ENCODE measurements around the gene ZNF791.
"Not testable (repeated sequence)": the region's sequence is repeated elsewhere in the genome, so short reads cannot be mapped to it uniquely, and the experiment has no call there.

The ZNF791 gene

GRCh38 chr19:12610540-12611360 is at the start of gene ZNF791, which contains the start of gene ZNF490:
Gene ZNF791, plus strand, starts transcription at chr19:12610920. Its CDS starts 160 bp downstream, at chr19:12611080.
Gene ZNF490, minus strand, starts transcription at chr19:12610813. Its CDS starts 133 bp downstream, at chr19:12610680.
- H3K9ac ChIP-seq = peak within 1 kb of the TSS; percentile 54
- peak within 1 kb of the TSS; percentile 90 for H3K27ac ChIP-seq
- H3K4me3 ChIP-seq (ENCODE audit: low read depth, low read length) = peak within 1 kb of the TSS; percentile 98
- H3K4me2 ChIP-seq (ENCODE audit: low read length) = peak within 1 kb of the TSS; percentile 93
- no peaks in the 10 kb centered on the region for H3K36me3 ChIP-seq (ENCODE audit: control insufficient read depth, insufficient read depth, low read length)
- H3K27me3 ChIP-seq (ENCODE audit: control insufficient read depth, insufficient read depth, low read length) = no peaks in the 10 kb centered on the region
- H3K79me2 ChIP-seq = peaks cover 35% of the 10 kb centered on the region
- H3K9me3 ChIP-seq (ENCODE audit: control insufficient read depth, low read length) = no peaks in the 10 kb centered on the region
- peak within 1 kb of the TSS; percentile 84 for H2AFZ ChIP-seq
- TF ChIP-seq CTCF (IDR thresholded peaks at IDR 0.05) = peak; percentile 23
- H3K4me1 ChIP-seq = peaks cover 3% of the 10 kb centered on the region

DNA sequence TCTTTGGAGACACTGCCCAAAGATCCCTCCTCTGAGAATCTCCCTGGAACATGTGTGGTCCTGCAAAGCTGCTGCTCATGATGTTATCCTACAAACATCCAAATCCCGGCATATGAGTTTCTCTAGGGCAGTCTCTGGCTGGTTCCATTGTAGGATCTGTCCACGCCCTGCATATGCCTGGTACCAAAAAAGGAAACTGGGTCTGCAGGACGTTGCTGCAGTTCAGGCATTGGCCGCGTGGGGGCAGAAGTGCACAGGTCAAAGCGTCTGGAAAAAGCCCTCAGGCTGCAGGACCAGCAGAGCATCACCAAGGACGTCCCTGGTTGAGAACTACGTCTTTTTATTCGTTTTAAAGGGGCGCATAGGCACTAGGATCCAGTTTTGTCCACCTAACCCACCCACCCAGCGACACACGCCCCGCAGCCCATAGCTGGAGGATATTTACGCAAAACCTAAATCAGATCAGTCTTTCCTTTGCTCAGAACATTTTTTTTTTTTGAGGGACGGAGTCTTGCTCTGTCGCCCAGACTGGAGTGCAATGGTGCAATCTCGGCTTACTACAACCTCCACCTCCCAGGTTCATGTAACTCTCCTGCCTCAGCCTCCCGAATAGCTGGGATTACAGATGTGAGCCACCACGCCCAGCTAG is 46.6 kb upstream of the ZNF791 start:
- Histone ChIP-seq H3K27me3 (ENCODE audit: control insufficient read depth, insufficient read depth, low read length) (no peaks in the 10 kb centered on the region), H2AFZ (peak overlapping the region; percentile 7), H3K4me1 (no peaks in the 10 kb centered on the region), H3K9me3 (ENCODE audit: control insufficient read depth, low read length) (no peaks in the 10 kb centered on the region), H3K36me3 (ENCODE audit: control insufficient read depth, insufficient read depth, low read length) (no peaks in the 10 kb centered on the region), H3K9ac (no peak overlapping the region), H3K27ac (no peak overlapping the region), H3K4me3 (ENCODE audit: low read depth, low read length) (no peak overlapping the region), H3K4me2 (ENCODE audit: low read length) (no peak overlapping the region), H3K79me2 (no peaks in the 10 kb centered on the region)
- TF ChIP-seq CTCF (IDR thresholded peaks at IDR 0.05) = peak; percentile 96

DNA sequence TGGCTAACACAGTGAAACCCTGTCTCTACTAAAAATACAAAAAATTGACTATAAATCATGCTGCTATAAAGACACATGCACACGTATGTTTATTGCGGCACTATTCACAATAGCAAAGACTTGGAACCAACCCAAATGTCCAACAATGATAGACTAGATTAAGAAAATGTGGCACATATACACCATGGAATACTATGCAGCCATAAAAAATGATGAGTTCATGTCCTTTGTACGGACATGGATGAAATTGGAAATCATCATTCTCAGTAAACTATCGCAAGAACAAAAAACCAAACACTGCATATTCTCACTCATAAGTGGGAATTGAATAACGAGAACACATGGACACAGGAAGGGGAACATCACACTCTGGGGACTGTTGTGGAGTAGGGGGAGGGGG is 44.3 kb upstream of the ZNF791 start:
- not testable (repeated sequence) for H3K9ac ChIP-seq; H3K79me2 ChIP-seq; H3K27ac ChIP-seq; H3K27me3 ChIP-seq (ENCODE audit: control insufficient read depth, insufficient read depth, low read length); H3K9me3 ChIP-seq (ENCODE audit: control insufficient read depth, low read length); H3K36me3 ChIP-seq (ENCODE audit: control insufficient read depth, insufficient read depth, low read length); H3K4me3 ChIP-seq (ENCODE audit: low read depth, low read length); H3K4me2 ChIP-seq (ENCODE audit: low read length); H2AFZ ChIP-seq; H3K4me1 ChIP-seq

GRCh38 chr19:12567951-12568350 is 42.8 kb upstream of the ZNF791 start:
- H3K4me1 ChIP-seq = no peaks in the 10 kb centered on the region

More at GRCh38 chr19:12567951-12568350, 42.8 kb upstream of the ZNF791 start:
- no peaks in the 10 kb centered on the region for H3K79me2 ChIP-seq
- no peak overlapping the region for H3K4me2 ChIP-seq (ENCODE audit: low read length)
- H2AFZ ChIP-seq = no peak overlapping the region
- no peaks in the 10 kb centered on the region for H3K27me3 ChIP-seq (ENCODE audit: control insufficient read depth, insufficient read depth, low read length)
- no peak for TF ChIP-seq CTCF (IDR thresholded peaks at IDR 0.05)
- H3K9me3 ChIP-seq (ENCODE audit: control insufficient read depth, low read length) = no peaks in the 10 kb centered on the region
- no peak overlapping the region for H3K9ac ChIP-seq
- no peak overlapping the region for H3K4me3 ChIP-seq (ENCODE audit: low read depth, low read length)
- no peaks in the 10 kb centered on the region for H3K36me3 ChIP-seq (ENCODE audit: control insufficient read depth, insufficient read depth, low read length)
- no peak overlapping the region for H3K27ac ChIP-seq

Data from parathyroid adenoma (tissue), 2 donors.